Measurements from ENCODE around the gene PJA1. TPM values are rescaled to one million over a fixed set of nuclear protein-coding genes. Genes with fewer than 3 reads are reported as not detected.

The PJA1 gene
- total and polyA plus RNA-seq, 12 donors: 4.7 to 49.6 (median 23.4) TPM

GRCh38 chrX:69189576-69190371, 24.5 kb upstream of the PJA1 start:
- no peaks in the 10 kb centered on the region for H3K36me3 ChIP-seq (replicated peaks in 1 of 2)
- 60 to 84% (median 66%) methylated on average over 7 to 9 of the region's 9 CpGs for WGBS, 4 donors
- H3K9me3 ChIP-seq (replicated peaks in 1 of 3): no peaks in the 10 kb centered on the region
- no peak for TF ChIP-seq CTCF (IDR thresholded peaks at IDR 0.05)
- H3K4me3 ChIP-seq: no peak overlapping the region
- no peaks in the 10 kb centered on the region for H3K4me1 ChIP-seq (replicated peaks in 1 of 2)
- intact Hi-C loops (cut with DNase I): no loop called here
- DNase-seq: no peak
- peaks cover 5% of the 10 kb centered on the region for H3K27me3 ChIP-seq
- H3K27ac ChIP-seq: no peak overlapping the region

GRCh38 chrX:69186651-69187050, 21.4 kb upstream of the PJA1 start:
- Histone ChIP-seq H3K4me1 (replicated peaks in 1 of 2) (no peaks in the 10 kb centered on the region), H3K4me3 (no peak overlapping the region), H3K9me3 (replicated peaks in 1 of 3) (no peaks in the 10 kb centered on the region), H3K27ac (no peak overlapping the region), H3K36me3 (replicated peaks in 1 of 2) (no peaks in the 10 kb centered on the region), H3K27me3 (peaks cover 5% of the 10 kb centered on the region)
- TF ChIP-seq CTCF (IDR thresholded peaks at IDR 0.05) (no peak), POLR2A (IDR thresholded peaks at IDR 0.05) (no peak)
- 88 to 100% (median 89%) methylated on average over 1 of the region's 1 CpG; no CpG with 5 or more reads in 1 of the 4 donors for WGBS, 4 donors
- DNase-seq: no peak
- intact Hi-C loops (cut with DNase I): no loop called here

- Histone ChIP-seq H3K4me3 (no peak overlapping the region), H3K4me1 (replicated peaks in 1 of 2) (no peaks in the 10 kb centered on the region), H3K9me3 (replicated peaks in 1 of 3) (no peaks in the 10 kb centered on the region), H3K27ac (no peak overlapping the region), H3K36me3 (replicated peaks in 1 of 2) (no peaks in the 10 kb centered on the region), H3K27me3 (peaks cover 5% of the 10 kb centered on the region)
- intact Hi-C loops (cut with DNase I): no loop called here
- no peak for DNase-seq
- no peak for TF ChIP-seq POLR2A (IDR thresholded peaks at IDR 0.05)
- no peak for TF ChIP-seq CTCF (IDR thresholded peaks at IDR 0.05)
- WGBS, 4 donors: 52 to 82% (median 58%) methylated on average over 2 of the region's 2 CpGs
These were observed 20.6 kb upstream of the PJA1 start for GRCh38 chrX:69185886-69186285.

DNA sequence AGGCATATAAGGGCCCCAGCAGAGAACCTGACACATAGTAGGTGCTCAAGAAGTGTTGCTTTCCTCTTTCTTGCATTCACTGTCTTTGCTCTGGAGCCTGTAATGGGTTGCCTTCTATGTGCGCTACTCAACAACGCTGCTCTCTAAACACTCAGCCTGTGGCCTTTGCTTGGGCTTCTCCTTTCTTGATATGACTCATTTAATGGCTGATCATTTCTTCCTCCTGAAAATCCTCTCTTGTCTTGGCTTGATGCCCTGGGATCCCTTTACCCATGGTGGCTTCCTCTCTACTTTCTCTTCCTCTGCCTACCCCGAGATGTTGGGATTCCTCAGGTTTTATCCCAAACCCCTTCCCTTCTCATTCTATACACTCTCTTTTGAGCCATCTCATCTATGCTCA, 19.9 kb upstream of the PJA1 start:
- DNase-seq: no peak
- intact Hi-C loops (cut with DNase I): no loop called here
- no peaks in the 10 kb centered on the region for H3K9me3 ChIP-seq (replicated peaks in 1 of 3)
- 78 to 90% (median 81%) methylated on average over 3 of the region's 3 CpGs for WGBS, 4 donors
- H3K4me3 ChIP-seq: no peak overlapping the region
- TF ChIP-seq CTCF (IDR thresholded peaks at IDR 0.05) (no peak), POLR2A (IDR thresholded peaks at IDR 0.05) (no peak)
- no peaks in the 10 kb centered on the region for H3K4me1 ChIP-seq (replicated peaks in 1 of 2)
- H3K27ac ChIP-seq: no peak overlapping the region
- H3K27me3 ChIP-seq: peaks cover 5% of the 10 kb centered on the region
- no peaks in the 10 kb centered on the region for H3K36me3 ChIP-seq (replicated peaks in 1 of 2)
